ENCODE measurements around the gene PPP1R9A. TPM values are rescaled to one million over a fixed set of nuclear protein-coding genes. Genes with fewer than 3 reads are reported as not detected.

PPP1R9A gene
- total RNA-seq, 1 experiment from 2014 or later = 5.9 TPM

GRCh38 chr7:94949532-94949931 lies 42.1 kb downstream of the PPP1R9A start:
- H3K4me2 ChIP-seq (ENCODE audit: low read length) = peak overlapping the region; percentile 24; the same call in 1 of the 2 replicates
- H3K4me3 ChIP-seq (ENCODE audit: low read length) = no peak overlapping the region
- no peaks in the 10 kb centered on the region for H3K9me3 ChIP-seq (ENCODE audit: low read length)
- no peaks in the 10 kb centered on the region for H3K79me2 ChIP-seq (ENCODE audit: low read length)
- peaks cover 15% of the 10 kb centered on the region for H3K4me1 ChIP-seq (ENCODE audit: insufficient read depth, low read length)
- no peaks in the 10 kb centered on the region for H3K27me3 ChIP-seq (ENCODE audit: low read length)
- no peaks in the 10 kb centered on the region for H3K9me2 ChIP-seq (replicated peaks; ENCODE audit: low read length)
- DNase-seq (peak; percentile 91), ATAC-seq (peak; percentile 100)
- no peak overlapping the region for H3K9ac ChIP-seq (ENCODE audit: low read length)
- H3K27ac ChIP-seq (ENCODE audit: low read length) = peak overlapping the region; percentile 65
- no peaks in the 10 kb centered on the region for H4K20me1 ChIP-seq (ENCODE audit: low read length)
- H3K36me3 ChIP-seq (ENCODE audit: low read depth, low read length) = no peaks in the 10 kb centered on the region
- CTCF ChIA-PET = no interaction called here
- intact Hi-C loops (cut with micrococcal nuclease) = no loop called here
- no TSS peak for BruUV-seq (replicated peaks)
- POLR2A ChIA-PET (ENCODE audit: unreplicated experiment) = interaction anchor here (0.6 kb wide), 2 partner anchors 942 to 1629 kb away, joined by 3 read pairs; no protein-coding TSS in a partner anchor
- no peak overlapping the region for H2AFZ ChIP-seq (ENCODE audit: low read length)
- no peak for TF ChIP-seq EZH2 (IDR thresholded peaks at IDR 0.05; ENCODE audit: low read length, unreplicated experiment)
- TF ChIP-seq, protein P1, sequence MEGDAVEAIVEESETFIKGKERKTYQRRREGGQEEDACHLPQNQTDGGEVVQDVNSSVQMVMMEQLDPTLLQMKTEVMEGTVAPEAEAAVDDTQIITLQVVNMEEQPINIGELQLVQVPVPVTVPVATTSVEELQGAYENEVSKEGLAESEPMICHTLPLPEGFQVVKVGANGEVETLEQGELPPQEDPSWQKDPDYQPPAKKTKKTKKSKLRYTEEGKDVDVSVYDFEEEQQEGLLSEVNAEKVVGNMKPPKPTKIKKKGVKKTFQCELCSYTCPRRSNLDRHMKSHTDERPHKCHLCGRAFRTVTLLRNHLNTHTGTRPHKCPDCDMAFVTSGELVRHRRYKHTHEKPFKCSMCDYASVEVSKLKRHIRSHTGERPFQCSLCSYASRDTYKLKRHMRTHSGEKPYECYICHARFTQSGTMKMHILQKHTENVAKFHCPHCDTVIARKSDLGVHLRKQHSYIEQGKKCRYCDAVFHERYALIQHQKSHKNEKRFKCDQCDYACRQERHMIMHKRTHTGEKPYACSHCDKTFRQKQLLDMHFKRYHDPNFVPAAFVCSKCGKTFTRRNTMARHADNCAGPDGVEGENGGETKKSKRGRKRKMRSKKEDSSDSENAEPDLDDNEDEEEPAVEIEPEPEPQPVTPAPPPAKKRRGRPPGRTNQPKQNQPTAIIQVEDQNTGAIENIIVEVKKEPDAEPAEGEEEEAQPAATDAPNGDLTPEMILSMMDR (conservative IDR thresholded peaks at IDR 0.05; ENCODE audit: low read depth, low read length) = no peak
- TF ChIP-seq EZH2phosphoT487 (IDR thresholded peaks at IDR 0.05; ENCODE audit: borderline replicate concordance, low read length) = no peak
- H3F3A ChIP-seq (ENCODE audit: low read length, unreplicated experiment) = no peaks in the 10 kb centered on the region

- H2AFZ ChIP-seq (ENCODE audit: low read length) = no peak overlapping the region
- H3K9me2 ChIP-seq (replicated peaks; ENCODE audit: low read length) = no peaks in the 10 kb centered on the region
- CTCF ChIA-PET = no interaction called here
- H3K4me1 ChIP-seq (ENCODE audit: insufficient read depth, low read length) = no peaks in the 10 kb centered on the region
- H3K79me2 ChIP-seq (ENCODE audit: low read length) = no peaks in the 10 kb centered on the region
- H3K4me2 ChIP-seq (ENCODE audit: low read length) = no peak overlapping the region
- H3K27me3 ChIP-seq (ENCODE audit: low read length) = no peaks in the 10 kb centered on the region
- no peak for TF ChIP-seq EZH2 (IDR thresholded peaks at IDR 0.05; ENCODE audit: low read length, unreplicated experiment)
- TF ChIP-seq EZH2phosphoT487 (IDR thresholded peaks at IDR 0.05; ENCODE audit: borderline replicate concordance, low read length) = no peak
- TF ChIP-seq, protein P1 (conservative IDR thresholded peaks at IDR 0.05; ENCODE audit: low read depth, low read length) = no peak
- no peak overlapping the region for H3K4me3 ChIP-seq (ENCODE audit: low read length)
- no peaks in the 10 kb centered on the region for H3K9me3 ChIP-seq (ENCODE audit: low read length)
- H3K36me3 ChIP-seq (ENCODE audit: low read depth, low read length) = no peaks in the 10 kb centered on the region
- H3K27ac ChIP-seq (ENCODE audit: low read length) = no peak overlapping the region
- DNase-seq (no peak), ATAC-seq (no peak)
- intact Hi-C loops (cut with micrococcal nuclease) = no loop called here
- H3K9ac ChIP-seq (ENCODE audit: low read length) = no peak overlapping the region
- POLR2A ChIA-PET (ENCODE audit: unreplicated experiment) = no interaction called here
- no peaks in the 10 kb centered on the region for H4K20me1 ChIP-seq (ENCODE audit: low read length)
- BruUV-seq (replicated peaks) = no TSS peak
- no peaks in the 10 kb centered on the region for H3F3A ChIP-seq (ENCODE audit: low read length, unreplicated experiment)
Observed at GRCh38 chr7:94955807-94956206, 48.4 kb downstream of the PPP1R9A start.

- H3K27ac ChIP-seq (ENCODE audit: low read length) = no peak overlapping the region
- H3K79me2 ChIP-seq (ENCODE audit: low read length) = no peaks in the 10 kb centered on the region
- H3K4me2 ChIP-seq (ENCODE audit: low read length) = no peak overlapping the region
- no peaks in the 10 kb centered on the region for H3K36me3 ChIP-seq (ENCODE audit: low read depth, low read length)
- H3F3A ChIP-seq (ENCODE audit: low read length, unreplicated experiment) = no peaks in the 10 kb centered on the region
- intact Hi-C loops (cut with micrococcal nuclease) = no loop called here
- ATAC-seq (no peak), DNase-seq (no peak)
- ChIA-PET POLR2A (ENCODE audit: unreplicated experiment) (interaction anchor here (0.5 to 0.6 kb wide), 2 partner anchors 300 to 464 kb away, joined by 3 read pairs; no protein-coding TSS in a partner anchor), CTCF (no interaction called here)
- H3K9ac ChIP-seq (ENCODE audit: low read length) = no peak overlapping the region
- TF ChIP-seq, protein P1 (conservative IDR thresholded peaks at IDR 0.05; ENCODE audit: low read depth, low read length) = no peak
- TF ChIP-seq EZH2 (IDR thresholded peaks at IDR 0.05; ENCODE audit: low read length, unreplicated experiment) = no peak
- no peak for TF ChIP-seq EZH2phosphoT487 (IDR thresholded peaks at IDR 0.05; ENCODE audit: borderline replicate concordance, low read length)
- no TSS peak for BruUV-seq (replicated peaks)
- H3K4me3 ChIP-seq (ENCODE audit: low read length) = no peak overlapping the region
- no peaks in the 10 kb centered on the region for H3K9me3 ChIP-seq (ENCODE audit: low read length)
- H2AFZ ChIP-seq (ENCODE audit: low read length) = no peak overlapping the region
- no peaks in the 10 kb centered on the region for H4K20me1 ChIP-seq (ENCODE audit: low read length)
- no peaks in the 10 kb centered on the region for H3K4me1 ChIP-seq (ENCODE audit: insufficient read depth, low read length)
- no peaks in the 10 kb centered on the region for H3K9me2 ChIP-seq (replicated peaks; ENCODE audit: low read length)
- no peaks in the 10 kb centered on the region for H3K27me3 ChIP-seq (ENCODE audit: low read length)
Observed at GRCh38 chr7:94957061-94957460, 49.7 kb downstream of the PPP1R9A start.

All from PC-3 (cell line).